ENCODE data around the gene VEPH1. TPM values are rescaled to one million over a fixed set of nuclear protein-coding genes. Genes with fewer than 3 reads are reported as not detected.

Gene VEPH1
- total RNA-seq, 4 donors from 2014 or later, result 0.30 to 6.1 (median 0.76) TPM

GRCh38 chr3:157523814-157524213, 20.6 kb upstream of the VEPH1 start:
- no peak overlapping the region for H3K27ac ChIP-seq
- H3K36me3 ChIP-seq, result no peaks in the 10 kb centered on the region
- TF ChIP-seq CTCF (IDR thresholded peaks at IDR 0.05), result no peak
- TF ChIP-seq EP300 (IDR thresholded peaks at IDR 0.05), result no peak
- no peak for TF ChIP-seq POLR2A (IDR thresholded peaks at IDR 0.05)
- DNase-seq (ENCODE audit: low spot score in 2 of 2), result no peak
- peaks cover 0 to 9% (median 0%) of the 10 kb centered on the region in 4 donors for H3K4me1 ChIP-seq
- peaks cover 0 to 6% (median 0%) of the 10 kb centered on the region in 4 donors for H3K9me3 ChIP-seq
- H3K4me3 ChIP-seq, result no peak overlapping the region
- H3K27me3 ChIP-seq, result no peaks in the 10 kb centered on the region
- 94 to 96% methylated on average over 1 of the region's 1 CpG for WGBS, 2 donors

GRCh38 chr3:157522648-157523047, 19.4 kb upstream of the VEPH1 start:
- Histone ChIP-seq H3K9me3 (peaks cover 0 to 11% (median 0%) of the 10 kb centered on the region in 4 donors), H3K27ac (no peak overlapping the region), H3K27me3 (no peaks in the 10 kb centered on the region), H3K36me3 (no peaks in the 10 kb centered on the region), H3K4me1 (peaks cover 0 to 9% (median 0%) of the 10 kb centered on the region in 4 donors), H3K4me3 (no peak overlapping the region)
- DNase-seq (ENCODE audit: low spot score in 2 of 2), result no peak
- TF ChIP-seq EP300 (IDR thresholded peaks at IDR 0.05) (no peak), POLR2A (IDR thresholded peaks at IDR 0.05) (no peak), CTCF (IDR thresholded peaks at IDR 0.05) (no peak)

GRCh38 chr3:157520485-157521150, 17.4 kb upstream of the VEPH1 start:
- peak overlapping the region in 3 of 4 donors; percentile 20 to 82 (median 52) for H3K27ac ChIP-seq
- H3K36me3 ChIP-seq, result no peaks in the 10 kb centered on the region
- DNase-seq (ENCODE audit: low spot score in 2 of 2), result no peak
- TF ChIP-seq POLR2A (IDR thresholded peaks at IDR 0.05) (no peak), EP300 (IDR thresholded peaks at IDR 0.05) (peak; percentile 13 to 30)
- no peaks in the 10 kb centered on the region for H3K27me3 ChIP-seq
- no peak overlapping the region for H3K4me3 ChIP-seq
- H3K4me1 ChIP-seq, result peaks cover 0 to 9% (median 0%) of the 10 kb centered on the region in 4 donors
- H3K9me3 ChIP-seq, result peaks cover 0 to 11% (median 0%) of the 10 kb centered on the region in 4 donors

- H3K36me3 ChIP-seq, result no peaks in the 10 kb centered on the region
- peaks cover 0 to 9% (median 0%) of the 10 kb centered on the region in 4 donors for H3K4me1 ChIP-seq
- DNase-seq (ENCODE audit: low spot score in 2 of 2), result no peak
- no peaks in the 10 kb centered on the region for H3K27me3 ChIP-seq
- H3K9me3 ChIP-seq, result peaks cover 0 to 11% (median 0%) of the 10 kb centered on the region in 4 donors
- WGBS, 2 donors, result 95 to 97% methylated on average over 1 of the region's 1 CpG
- no peak overlapping the region for H3K4me3 ChIP-seq
- TF ChIP-seq EP300 (IDR thresholded peaks at IDR 0.05), result no peak
- no peak for TF ChIP-seq CTCF (IDR thresholded peaks at IDR 0.05)
- TF ChIP-seq POLR2A (IDR thresholded peaks at IDR 0.05), result no peak
- H3K27ac ChIP-seq, result no peak overlapping the region
These were observed 15.7 kb upstream of the VEPH1 start for GRCh38 chr3:157518881-157519280.

- no peak overlapping the region for H3K4me3 ChIP-seq
- H3K4me1 ChIP-seq, result peaks cover 0 to 9% (median 0%) of the 10 kb centered on the region in 4 donors
- H3K36me3 ChIP-seq, result no peaks in the 10 kb centered on the region
- no peaks in the 10 kb centered on the region for H3K27me3 ChIP-seq
- no peak for DNase-seq (ENCODE audit: low spot score in 2 of 2)
- H3K27ac ChIP-seq, result no peak overlapping the region
- H3K9me3 ChIP-seq, result peaks cover 0 to 11% (median 0%) of the 10 kb centered on the region in 4 donors
- TF ChIP-seq EP300 (IDR thresholded peaks at IDR 0.05) (no peak), CTCF (IDR thresholded peaks at IDR 0.05) (no peak), POLR2A (IDR thresholded peaks at IDR 0.05) (no peak)
These were observed 13.7 kb upstream of the VEPH1 start for GRCh38 chr3:157516928-157517327.

Measured in tibial nerve (tissue), 4 donors.